ENCODE measurements around the gene IYD.

The IYD gene

DNA sequence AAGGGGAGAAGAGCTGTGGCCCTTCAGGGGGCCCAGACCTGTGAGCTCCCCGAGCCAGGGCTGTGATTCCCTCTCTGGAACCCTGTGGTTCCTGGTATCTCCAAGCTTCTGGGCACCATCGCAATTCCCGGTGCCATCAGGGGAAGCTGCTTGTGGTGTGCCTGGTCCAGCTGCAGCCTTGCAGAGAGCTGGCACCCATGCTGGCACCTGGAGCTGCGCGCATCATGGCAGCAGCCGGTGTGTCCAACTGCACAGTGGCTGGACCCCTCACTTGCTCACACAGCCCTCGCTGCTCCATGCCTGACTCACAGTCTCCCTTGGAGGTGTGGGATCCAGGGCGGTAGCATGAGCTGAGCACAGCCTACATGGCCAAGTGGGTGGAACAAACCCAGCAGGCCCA, 56.7 kb downstream of the IYD start:
- H3K4me3 ChIP-seq = no peak overlapping the region
- peaks cover under 1% of the 10 kb centered on the region; the same call in 1 of the 2 replicates for H3K9me3 ChIP-seq (ENCODE audit: low read depth, low read length)
- H3K36me3 ChIP-seq (ENCODE audit: insufficient read depth, low read length) = no peaks in the 10 kb centered on the region
- H3K27ac ChIP-seq = no peak overlapping the region
- TF ChIP-seq EZH2 (IDR thresholded peaks at IDR 0.05) (no peak), FOXP2 (optimal IDR thresholded peaks at IDR 0.05; ENCODE audit: control extremely low read depth, extremely low read length, insufficient read depth) (no peak), POLR2AphosphoS5 (IDR thresholded peaks at IDR 0.05; ENCODE audit: borderline replicate concordance, low read depth, low read length) (no peak)
- no peak for DNase-seq (ENCODE audit: low read depth, low spot score)
- no peak overlapping the region for H3K9ac ChIP-seq (ENCODE audit: insufficient read length)

GRCh38 chr6:150426198-150426597, 57.4 kb downstream of the IYD start:
- DNase-seq (ENCODE audit: low read depth, low spot score) = no peak
- no peaks in the 10 kb centered on the region for H3K36me3 ChIP-seq (ENCODE audit: insufficient read depth, low read length)
- no peak overlapping the region for H3K9ac ChIP-seq (ENCODE audit: insufficient read length)
- TF ChIP-seq EZH2 (IDR thresholded peaks at IDR 0.05) (no peak), POLR2AphosphoS5 (IDR thresholded peaks at IDR 0.05; ENCODE audit: borderline replicate concordance, low read depth, low read length) (no peak)
- no peaks in the 10 kb centered on the region for H3K9me3 ChIP-seq (ENCODE audit: low read depth, low read length)
- H3K4me3 ChIP-seq = no peak overlapping the region
- no peak overlapping the region for H3K27ac ChIP-seq

GRCh38 chr6:150427037-150427602, 58.3 kb downstream of the IYD start:
- Histone ChIP-seq H3K36me3 (ENCODE audit: insufficient read depth, low read length) (no peaks in the 10 kb centered on the region), H3K9ac (ENCODE audit: insufficient read length) (no peak overlapping the region), H3K4me3 (no peak overlapping the region), H3K9me3 (ENCODE audit: low read depth, low read length) (no peaks in the 10 kb centered on the region), H3K27ac (no peak overlapping the region)
- TF ChIP-seq POLR2AphosphoS5 (IDR thresholded peaks at IDR 0.05; ENCODE audit: borderline replicate concordance, low read depth, low read length) (no peak), EZH2 (IDR thresholded peaks at IDR 0.05) (no peak)
- DNase-seq (ENCODE audit: low read depth, low spot score) = no peak

GRCh38 chr6:150427843-150428242, 59.0 kb downstream of the IYD start:
- no peak overlapping the region for H3K9ac ChIP-seq (ENCODE audit: insufficient read length)
- no peaks in the 10 kb centered on the region for H3K9me3 ChIP-seq (ENCODE audit: low read depth, low read length)
- TF ChIP-seq EZH2 (IDR thresholded peaks at IDR 0.05) (no peak), POLR2AphosphoS5 (IDR thresholded peaks at IDR 0.05; ENCODE audit: borderline replicate concordance, low read depth, low read length) (no peak), FOXP2 (optimal IDR thresholded peaks at IDR 0.05; ENCODE audit: control extremely low read depth, extremely low read length, insufficient read depth) (no peak)
- no peaks in the 10 kb centered on the region for H3K36me3 ChIP-seq (ENCODE audit: insufficient read depth, low read length)
- no peak overlapping the region for H3K27ac ChIP-seq
- no peak overlapping the region for H3K4me3 ChIP-seq
- no peak for DNase-seq (ENCODE audit: low read depth, low spot score)

DNA sequence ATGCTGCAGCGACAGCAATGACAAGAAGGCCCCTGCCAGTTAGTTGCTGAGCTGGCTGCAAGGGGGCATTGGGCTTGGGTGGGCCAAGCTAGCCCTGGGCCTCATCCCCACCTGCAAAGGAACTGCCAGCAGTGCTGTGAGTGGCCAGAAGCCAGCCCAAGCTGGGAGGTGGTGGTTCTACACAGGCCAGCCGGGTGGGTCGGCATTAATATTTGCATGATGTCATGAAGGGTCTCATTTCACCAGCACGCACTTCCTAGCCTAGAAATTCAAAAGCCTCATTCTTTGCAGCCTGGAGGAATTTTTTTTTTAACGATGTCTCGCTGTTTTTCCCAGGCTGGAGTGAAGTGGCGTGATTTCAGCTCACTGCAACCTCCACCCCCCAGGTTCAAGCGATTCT, 62.0 kb downstream of the IYD start:
- TF ChIP-seq FOXP2 (optimal IDR thresholded peaks at IDR 0.05; ENCODE audit: control extremely low read depth, extremely low read length, insufficient read depth) (no peak), POLR2AphosphoS5 (IDR thresholded peaks at IDR 0.05; ENCODE audit: borderline replicate concordance, low read depth, low read length) (no peak), EZH2 (IDR thresholded peaks at IDR 0.05) (no peak)
- Histone ChIP-seq H3K4me3 (no peak overlapping the region), H3K36me3 (ENCODE audit: insufficient read depth, low read length) (no peaks in the 10 kb centered on the region), H3K9ac (ENCODE audit: insufficient read length) (no peak overlapping the region), H3K27ac (no peak overlapping the region), H3K9me3 (ENCODE audit: low read depth, low read length) (no peaks in the 10 kb centered on the region)
- no peak for DNase-seq (ENCODE audit: low read depth, low spot score)

- Histone ChIP-seq H3K9ac (ENCODE audit: insufficient read length) (no peak overlapping the region), H3K36me3 (ENCODE audit: insufficient read depth, low read length) (no peaks in the 10 kb centered on the region), H3K27ac (no peak overlapping the region), H3K9me3 (ENCODE audit: low read depth, low read length) (no peaks in the 10 kb centered on the region), H3K4me3 (no peak overlapping the region)
- TF ChIP-seq EZH2 (IDR thresholded peaks at IDR 0.05) (no peak), POLR2AphosphoS5 (IDR thresholded peaks at IDR 0.05; ENCODE audit: borderline replicate concordance, low read depth, low read length) (no peak), FOXP2 (optimal IDR thresholded peaks at IDR 0.05; ENCODE audit: control extremely low read depth, extremely low read length, insufficient read depth) (no peak)
- DNase-seq (ENCODE audit: low read depth, low spot score) = no peak
Observed at GRCh38 chr6:150435360-150435759, 66.5 kb downstream of the IYD start.

DNA sequence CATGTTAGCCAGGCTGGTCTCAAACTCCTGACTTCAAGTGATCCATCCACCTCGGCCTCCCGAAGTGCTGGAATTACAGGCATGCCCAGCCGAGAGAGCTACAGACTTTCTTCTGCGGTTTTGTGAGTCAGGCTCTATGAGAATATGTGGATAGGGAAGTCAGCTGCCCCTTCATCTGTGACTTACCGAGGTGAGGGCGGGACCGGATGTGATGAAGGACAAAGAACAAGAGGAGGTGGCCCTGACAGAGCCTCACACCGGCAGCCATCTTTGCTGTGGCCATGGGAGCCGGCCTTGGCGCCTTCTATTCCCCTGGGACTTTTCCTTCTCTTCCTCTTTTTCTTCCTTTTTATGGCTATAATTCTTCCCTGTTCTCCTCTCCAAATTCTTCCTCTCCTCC, 67.0 kb downstream of the IYD start:
- TF ChIP-seq EZH2 (IDR thresholded peaks at IDR 0.05) (no peak), FOXP2 (optimal IDR thresholded peaks at IDR 0.05; ENCODE audit: control extremely low read depth, extremely low read length, insufficient read depth) (no peak), POLR2AphosphoS5 (IDR thresholded peaks at IDR 0.05; ENCODE audit: borderline replicate concordance, low read depth, low read length) (no peak)
- Histone ChIP-seq H3K27ac (no peak overlapping the region), H3K9ac (ENCODE audit: insufficient read length) (no peak overlapping the region), H3K4me3 (no peak overlapping the region), H3K36me3 (ENCODE audit: insufficient read depth, low read length) (no peaks in the 10 kb centered on the region), H3K9me3 (ENCODE audit: low read depth, low read length) (no peaks in the 10 kb centered on the region)
- no peak for DNase-seq (ENCODE audit: low read depth, low spot score)

- no peak overlapping the region for H3K9ac ChIP-seq (ENCODE audit: insufficient read length)
- DNase-seq (ENCODE audit: low read depth, low spot score) = no peak
- H3K36me3 ChIP-seq (ENCODE audit: insufficient read depth, low read length) = no peaks in the 10 kb centered on the region
- H3K4me3 ChIP-seq = no peak overlapping the region
- no peaks in the 10 kb centered on the region for H3K9me3 ChIP-seq (ENCODE audit: low read depth, low read length)
- no peak for TF ChIP-seq EZH2 (IDR thresholded peaks at IDR 0.05)
- TF ChIP-seq FOXP2 (optimal IDR thresholded peaks at IDR 0.05; ENCODE audit: control extremely low read depth, extremely low read length, insufficient read depth) = no peak
- TF ChIP-seq POLR2AphosphoS5 (IDR thresholded peaks at IDR 0.05; ENCODE audit: borderline replicate concordance, low read depth, low read length) = no peak
- H3K27ac ChIP-seq = no peak overlapping the region
Observed at GRCh38 chr6:150439373-150439772, 70.6 kb downstream of the IYD start.

DNA sequence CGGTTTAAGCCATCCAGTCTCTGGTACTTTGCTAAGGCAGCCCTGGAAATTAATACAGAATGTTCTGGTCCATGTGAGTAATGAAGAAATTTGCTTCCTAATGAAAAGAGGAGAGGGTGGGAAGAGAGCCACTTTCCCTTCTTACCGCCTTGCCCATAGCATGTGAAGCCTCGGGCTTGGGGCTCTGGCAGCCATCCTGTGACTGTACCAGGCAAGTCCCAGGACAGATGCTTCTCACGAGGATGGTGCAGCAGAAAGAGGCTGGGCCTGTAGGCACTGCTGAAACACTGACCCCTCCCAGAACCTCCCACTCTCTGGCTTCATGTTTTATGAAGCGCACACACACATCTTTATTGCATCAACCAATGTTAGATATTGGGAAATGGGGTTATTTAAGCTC, 74.8 kb downstream of the IYD start:
- DNase-seq (ENCODE audit: low read depth, low spot score) = no peak
- no peak overlapping the region for H3K9ac ChIP-seq (ENCODE audit: insufficient read length)
- TF ChIP-seq FOXP2 (optimal IDR thresholded peaks at IDR 0.05; ENCODE audit: control extremely low read depth, extremely low read length, insufficient read depth) (no peak), POLR2AphosphoS5 (IDR thresholded peaks at IDR 0.05; ENCODE audit: borderline replicate concordance, low read depth, low read length) (no peak), EZH2 (IDR thresholded peaks at IDR 0.05) (no peak)

More for the DNA sequence above, 74.8 kb downstream of the IYD start:
- Histone ChIP-seq H3K9me3 (ENCODE audit: low read depth, low read length) (no peaks in the 10 kb centered on the region), H3K27ac (no peak overlapping the region), H3K36me3 (ENCODE audit: insufficient read depth, low read length) (no peaks in the 10 kb centered on the region), H3K4me3 (no peak overlapping the region)

Data from SK-N-MC (cell line).